ENCODE measurements around the gene ZFC3H1.

The ZFC3H1 gene

GRCh38 chr12:71671311-71671710 lies 7.7 kb upstream of the ZFC3H1 start:
- no peak for DNase-seq

DNA sequence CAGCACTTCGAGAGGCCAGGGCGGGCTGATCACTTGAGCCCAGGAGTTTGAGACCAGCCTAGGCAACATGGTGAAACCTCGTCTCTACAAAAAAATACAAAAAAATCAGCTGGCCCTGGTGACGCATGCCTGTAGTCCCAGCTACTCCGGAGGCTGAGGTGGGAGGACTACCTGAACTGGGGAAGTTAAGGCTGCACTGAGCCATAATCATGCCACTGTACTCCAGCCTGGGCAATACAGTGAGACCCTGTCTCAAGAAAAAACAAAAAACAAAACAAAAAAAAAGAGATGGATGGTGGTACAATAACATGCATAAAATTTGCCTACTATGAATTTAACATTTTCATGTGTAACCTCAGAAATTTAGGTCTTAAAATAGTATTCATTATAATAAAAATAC lies 2.6 kb upstream of the ZFC3H1 start:
- DNase-seq: no peak

GRCh38 chr12:71665090-71665463 lies 1.4 kb upstream of the ZFC3H1 start:
- DNase-seq: no peak

DNA sequence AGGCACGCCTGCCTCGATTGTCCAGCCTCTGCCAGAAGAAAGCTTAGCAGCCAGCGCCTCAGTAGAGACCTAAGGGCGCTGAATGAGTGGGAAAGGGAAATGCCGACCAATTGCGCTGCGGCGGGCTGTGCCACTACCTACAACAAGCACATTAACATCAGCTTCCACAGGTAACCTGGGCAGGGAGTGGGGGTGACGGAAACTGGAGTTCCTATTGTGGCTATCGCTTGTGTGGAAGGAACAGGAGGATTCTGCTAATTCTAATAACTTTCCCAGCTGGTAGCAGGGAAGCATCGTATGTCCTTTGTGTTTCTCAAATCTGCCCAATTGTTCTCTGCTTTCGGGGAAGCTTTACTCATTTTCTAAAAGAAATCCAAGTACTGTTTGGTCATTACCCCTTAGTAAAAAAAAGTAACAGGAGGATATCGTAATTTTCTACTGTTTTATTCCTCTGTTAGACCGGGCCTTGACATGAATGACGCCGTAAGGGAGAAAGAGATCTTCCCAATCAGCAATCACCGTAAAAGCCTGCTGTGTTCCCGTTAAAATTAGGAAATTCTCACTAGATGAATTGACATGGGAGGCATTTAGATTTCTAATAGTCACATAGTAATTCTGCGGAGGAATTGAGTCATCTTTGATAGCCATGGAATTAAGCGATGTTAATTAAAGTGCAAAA lies 902 bp upstream of the ZFC3H1 start:
- DNase-seq: peak; percentile 54

DNA sequence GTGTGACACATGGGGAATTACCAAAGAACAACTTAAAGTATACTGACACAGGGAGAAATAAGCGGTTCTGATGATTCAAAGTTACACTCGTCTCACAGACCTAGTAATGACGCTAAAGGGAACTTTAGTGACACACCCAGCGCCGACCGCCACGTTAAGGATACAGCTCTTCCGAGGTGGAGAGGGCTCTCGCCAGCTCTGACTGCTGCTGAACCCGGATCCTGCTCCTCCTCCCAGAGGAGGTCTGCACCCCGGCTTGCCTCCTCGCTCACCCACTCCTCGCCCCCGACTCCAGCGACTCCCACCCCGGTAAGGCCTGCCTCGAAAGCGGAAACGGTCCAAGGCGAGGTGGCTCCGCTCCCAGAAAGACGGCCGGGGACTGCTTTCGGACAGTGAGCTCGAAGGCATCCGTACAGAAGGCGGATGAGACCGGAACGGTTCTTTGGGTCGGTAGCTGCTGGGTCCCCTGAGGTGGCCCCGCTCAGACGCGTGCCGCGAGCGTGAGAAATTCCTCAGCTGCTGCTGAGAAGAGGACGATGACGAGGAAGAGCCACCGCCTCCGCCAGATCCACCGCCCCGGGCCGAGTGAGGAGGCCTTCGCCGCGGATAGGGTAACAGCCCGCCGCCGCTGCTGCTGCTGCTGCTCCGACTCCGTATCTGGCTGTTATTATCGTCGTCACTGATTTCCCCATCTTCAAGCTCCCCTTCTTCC lies 643 bp downstream of the ZFC3H1 start:
- DNase-seq: peak; percentile 97

- DNase-seq: peak; percentile 21
These were observed 1.6 kb downstream of the ZFC3H1 start for GRCh38 chr12:71661977-71662530.

DNA sequence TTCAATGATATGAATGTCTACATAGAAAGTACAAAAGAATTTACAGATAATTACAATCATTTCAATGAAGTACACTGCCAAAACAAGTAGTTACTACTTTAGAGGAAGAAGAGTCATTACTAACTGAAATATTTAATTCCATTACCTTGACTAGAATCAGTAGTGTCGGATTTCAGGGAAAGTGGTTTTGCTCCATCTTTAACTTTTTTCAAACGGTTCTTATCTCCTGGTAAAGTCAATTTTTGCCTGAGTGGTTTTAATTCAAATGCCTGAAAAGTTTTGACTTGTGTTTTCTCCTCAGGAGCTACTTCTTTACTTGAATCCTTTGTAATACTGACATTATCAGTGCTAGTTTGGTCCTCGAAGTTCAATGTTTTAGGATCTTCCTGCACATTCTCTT lies 6.9 kb downstream of the ZFC3H1 start:
- DNase-seq: no peak

DNA sequence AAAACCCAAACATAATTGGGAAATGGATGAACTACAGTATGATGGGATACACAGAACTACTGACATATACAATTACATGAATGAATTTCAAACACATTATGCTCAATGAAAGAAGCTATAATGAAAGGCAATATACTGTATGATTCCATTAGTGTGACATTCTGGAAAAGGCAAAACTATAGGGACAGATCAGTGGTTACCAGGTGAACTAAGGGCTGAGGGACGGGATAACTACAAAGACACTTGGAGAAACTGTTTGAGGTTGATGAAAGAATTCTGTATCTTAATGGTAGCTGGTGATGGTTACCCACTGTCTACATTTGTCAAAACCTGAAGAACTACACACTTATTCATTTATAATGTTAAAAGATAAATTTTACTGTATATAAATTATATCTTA lies 7.7 kb downstream of the ZFC3H1 start:
- no peak for DNase-seq

- DNase-seq: no peak
These were observed 8.2 kb downstream of the ZFC3H1 start for GRCh38 chr12:71655495-71655894.

DNA sequence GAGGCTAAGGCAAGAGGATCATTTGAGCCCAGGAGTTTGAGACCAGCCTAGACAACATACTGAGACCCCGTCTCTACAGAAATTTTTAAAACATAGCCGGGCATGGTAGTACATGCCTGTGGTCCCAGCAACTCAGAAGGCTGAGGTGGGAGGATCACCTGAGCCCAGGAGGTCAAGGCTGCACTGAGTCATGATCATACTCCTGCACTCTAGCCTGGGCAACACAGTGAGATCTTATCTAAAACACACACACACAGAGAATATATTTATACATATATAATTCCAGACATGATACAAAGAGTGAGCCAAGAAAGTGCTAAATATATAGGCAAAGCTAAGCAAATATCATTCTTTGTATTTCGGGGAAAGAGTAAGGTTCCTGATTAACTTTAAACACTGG lies 9.4 kb downstream of the ZFC3H1 start:
- no peak for DNase-seq

- DNase-seq: no peak
These were observed 10.5 kb downstream of the ZFC3H1 start for GRCh38 chr12:71653137-71653536.

- DNase-seq: no peak
These were observed 11.0 kb downstream of the ZFC3H1 start for GRCh38 chr12:71652656-71653055.

DNA sequence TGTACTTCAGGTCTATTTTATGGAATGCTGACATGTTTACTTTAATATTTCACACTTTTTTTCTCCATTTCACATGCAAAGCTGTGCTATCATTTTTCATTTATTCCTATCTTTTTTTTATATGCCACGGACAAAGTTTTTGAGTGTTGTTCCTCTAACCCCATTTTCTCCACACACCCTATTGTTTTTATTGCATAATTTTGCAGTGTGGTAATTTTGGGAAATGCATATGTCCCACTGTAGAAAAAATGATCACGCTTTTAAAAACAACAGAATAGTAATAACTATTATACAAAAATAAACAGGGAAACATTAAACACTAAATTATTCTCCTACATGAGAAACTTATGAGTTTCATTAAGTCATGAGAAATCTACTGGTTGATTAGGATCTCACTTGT lies 14.2 kb downstream of the ZFC3H1 start:
- DNase-seq: no peak

- DNase-seq: no peak
These were observed 15.1 kb downstream of the ZFC3H1 start for GRCh38 chr12:71648537-71648936.

GRCh38 chr12:71646512-71646911 lies 17.1 kb downstream of the ZFC3H1 start:
- no peak for DNase-seq

- DNase-seq: peak; percentile 61
These were observed 18.4 kb downstream of the ZFC3H1 start for GRCh38 chr12:71645268-71645667.

DNA sequence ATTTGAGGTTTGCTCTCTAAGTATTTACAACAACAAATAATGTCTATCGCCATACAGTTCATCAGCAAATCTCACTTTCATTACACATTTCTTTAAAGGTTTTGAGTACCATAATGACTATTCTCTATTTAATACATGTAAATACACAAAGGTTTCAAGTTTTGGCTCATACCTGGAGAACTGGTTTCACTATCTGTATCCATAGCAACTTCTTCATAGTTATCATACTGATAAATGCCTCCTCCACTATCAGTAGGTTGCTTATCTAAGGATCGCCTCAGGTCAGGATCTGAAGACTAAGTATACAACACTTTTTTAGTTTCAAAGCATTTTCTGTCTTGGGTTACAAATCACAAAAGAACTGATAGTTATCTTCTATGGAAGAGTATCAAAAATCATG lies 21.4 kb downstream of the ZFC3H1 start:
- no peak for DNase-seq

DNA sequence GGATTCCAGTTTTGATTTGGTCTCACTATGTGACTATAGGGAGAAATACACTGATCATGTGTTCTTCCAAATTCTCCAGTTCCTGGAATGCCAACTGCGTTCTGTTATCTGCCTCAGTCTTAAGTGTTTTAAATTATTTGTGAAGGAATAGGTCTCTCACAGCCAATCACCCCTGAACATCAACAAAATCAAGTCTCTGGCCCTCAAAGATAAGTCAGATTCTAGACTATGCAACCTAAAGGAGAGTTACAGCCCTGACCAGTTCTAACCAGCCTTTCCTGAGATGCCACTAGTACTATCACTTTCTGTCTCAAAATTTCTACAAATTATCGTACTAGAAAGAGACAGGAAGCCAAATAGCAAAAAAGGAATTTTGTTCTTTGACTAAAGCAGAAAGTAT lies 22.3 kb downstream of the ZFC3H1 start:
- DNase-seq: no peak

DNA sequence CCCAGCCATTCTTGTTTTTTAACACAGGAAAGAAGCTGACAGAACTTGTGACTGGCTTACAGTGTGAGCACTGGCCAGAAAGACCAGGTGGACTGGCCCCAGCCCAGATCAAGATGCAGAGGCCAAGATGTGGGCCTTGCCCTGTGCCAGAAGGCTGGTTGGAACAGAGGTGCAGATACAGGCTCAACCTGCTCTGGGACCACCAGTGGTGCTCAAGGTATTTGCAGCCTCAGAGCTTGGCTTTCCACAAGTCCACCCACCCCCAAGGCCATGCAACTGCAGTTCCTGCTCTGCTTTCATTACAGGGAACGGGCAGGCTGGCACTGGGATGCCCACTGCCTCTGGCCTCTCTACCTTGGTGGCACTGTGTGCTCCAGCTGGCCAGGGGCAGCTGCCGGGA lies 23.3 kb downstream of the ZFC3H1 start:
- no peak for DNase-seq

DNA sequence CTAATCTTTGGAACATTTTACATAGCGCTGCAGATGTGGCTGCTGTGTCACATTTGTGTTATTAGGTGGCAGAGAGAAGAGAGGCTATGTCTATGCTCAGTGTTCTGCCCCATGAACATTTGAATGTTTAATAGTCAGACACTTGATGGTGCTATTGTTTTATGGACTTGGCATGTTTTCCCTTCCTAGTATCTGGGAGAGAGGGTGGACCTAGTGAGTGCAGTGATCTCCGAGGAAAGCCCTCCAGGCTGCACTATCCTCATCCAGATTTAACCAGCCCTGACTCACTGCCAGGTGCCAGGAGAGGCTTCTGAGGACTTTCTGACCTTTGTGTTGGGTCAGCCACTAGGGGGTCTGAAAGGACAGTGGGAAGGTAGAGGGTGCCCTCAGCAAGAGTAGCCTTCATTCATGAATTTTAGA lies 24.3 kb downstream of the ZFC3H1 start:
- no peak for DNase-seq

DNA sequence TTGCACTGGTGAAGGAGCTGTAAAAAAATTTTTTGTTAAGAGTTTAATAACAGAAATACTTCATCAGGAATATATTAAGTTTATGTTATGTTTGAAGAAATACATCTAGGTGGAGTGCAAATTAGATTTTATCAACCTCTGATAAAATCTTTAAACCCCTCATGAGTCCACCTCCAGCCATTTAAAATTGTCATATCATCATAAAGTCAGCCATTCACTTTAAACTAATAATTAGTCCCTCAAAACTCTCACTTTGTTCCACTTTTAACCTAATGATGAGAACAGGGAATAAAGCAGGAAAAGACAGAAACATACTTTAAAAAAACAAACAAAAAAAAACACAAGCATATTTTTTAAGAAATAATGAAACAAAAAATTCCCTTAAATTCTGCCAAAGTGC lies 25.1 kb downstream of the ZFC3H1 start:
- no peak for DNase-seq

- DNase-seq: peak; percentile 73
These were observed 26.9 kb downstream of the ZFC3H1 start for GRCh38 chr12:71636704-71637115.

DNA sequence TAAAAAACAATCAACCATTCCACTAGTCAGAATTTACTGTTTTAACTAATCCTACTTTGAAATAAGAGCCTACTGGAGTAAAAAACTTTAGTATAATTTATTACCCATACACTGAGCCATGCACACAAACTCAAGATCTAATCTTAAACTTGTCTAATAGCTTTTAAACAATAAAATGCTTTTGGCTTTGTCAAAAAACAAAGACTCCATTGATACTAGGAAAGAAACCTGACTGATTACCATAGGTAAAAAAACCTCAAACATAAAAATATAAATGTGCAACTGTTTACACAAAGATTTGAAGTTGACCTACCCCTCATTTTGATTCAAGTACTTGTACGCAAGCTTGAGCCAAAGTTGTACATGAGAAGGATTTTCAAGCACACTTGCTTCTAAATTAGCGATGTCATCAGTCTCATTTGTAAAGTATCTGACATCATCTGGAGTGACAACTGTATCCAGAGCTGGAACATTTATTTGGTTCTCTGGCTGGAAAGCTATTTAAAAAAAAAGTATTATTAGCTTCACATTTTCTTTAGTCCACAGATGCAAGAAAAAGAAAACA lies 36.1 kb downstream of the ZFC3H1 start:
- no peak for DNase-seq

GRCh38 chr12:71626768-71627167 lies 36.9 kb downstream of the ZFC3H1 start:
- DNase-seq: no peak
